Measurements from ENCODE around the gene IQCM. TPM values are rescaled to one million over a fixed set of nuclear protein-coding genes. Genes with fewer than 3 reads are reported as not detected.

The IQCM gene
- total and polyA plus RNA-seq, 2 donors (not counting 3 experiments of a cell fraction or from before 2014, with no cell fraction given) = not detected

DNA sequence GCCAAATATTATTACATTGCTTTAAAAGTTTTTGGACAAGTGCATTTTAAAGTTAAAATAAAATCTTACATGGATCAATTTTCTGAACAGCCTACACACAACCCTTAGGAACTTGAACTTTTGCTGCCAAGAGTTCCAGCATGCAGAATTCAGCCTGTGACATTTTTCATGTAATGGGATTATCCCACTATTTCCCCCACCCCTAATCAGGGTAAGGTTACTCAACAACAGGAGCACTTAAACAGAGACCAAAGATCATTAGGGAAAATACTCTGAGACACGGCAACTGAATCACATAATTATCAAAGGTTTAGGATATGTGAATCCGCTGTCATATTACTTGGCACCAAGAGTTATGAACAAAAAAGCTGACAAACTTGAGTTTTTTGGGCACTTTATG lies 47.2 kb downstream of the IQCM start:
- CTCF ChIA-PET = no interaction called here
- FAIRE-seq = no peak
- H3K27me3 ChIP-seq (ENCODE audit: control insufficient read depth in 2 of 2, insufficient read depth in 2 of 2, low read length in 2 of 2) = no peaks in the 10 kb centered on the region

More for the DNA sequence above, 47.2 kb downstream of the IQCM start:
- Histone ChIP-seq H3K9me3 (replicated peaks; ENCODE audit: control insufficient read depth, insufficient read depth, low read length) (no peaks in the 10 kb centered on the region), H3K4me2 (ENCODE audit: insufficient read depth, low read length) (no peak overlapping the region), H3K79me2 (ENCODE audit: control insufficient read depth, insufficient read depth, low read length) (no peaks in the 10 kb centered on the region), H3K4me3 (replicated peaks in 1 of 3; ENCODE audit: insufficient read depth in 1 of 3, low read depth in 1 of 3, low read length in 3 of 3) (no peak overlapping the region), H3K9me1 (replicated peaks; ENCODE audit: control insufficient read depth, extremely low read depth, insufficient read depth, low read length) (no peaks in the 10 kb centered on the region), H3K9ac (replicated peaks; ENCODE audit: extremely low read depth, insufficient read depth, low read length) (no peak overlapping the region), H4K20me1 (replicated peaks; ENCODE audit: control insufficient read depth, extremely low read depth, insufficient read depth, low read length) (no peaks in the 10 kb centered on the region), H3K4me1 (ENCODE audit: control insufficient read depth, extremely low read depth, insufficient read depth, low read length) (peaks cover 2% of the 10 kb centered on the region), H3K27ac (ENCODE audit: insufficient read depth, low read depth, low read length) (no peak overlapping the region), H2AFZ (ENCODE audit: low read depth, low read length) (no peak overlapping the region), H3K36me3 (ENCODE audit: control insufficient read depth in 2 of 2, extremely low read depth in 1 of 2, insufficient read depth in 2 of 2, low read length in 2 of 2) (no peaks in the 10 kb centered on the region)
- no TSS peak for BruUV-seq (replicated peaks)
- dilution Hi-C loops (cut with MboI; ENCODE audit: extremely low pct_ligation_motif_present, low sequenced_read_pairs) = no loop called here
- POLR2A ChIA-PET = no interaction called here
- TF ChIP-seq MAX (IDR thresholded peaks at IDR 0.05; ENCODE audit: insufficient read depth, insufficient read length) (no peak), FOS (IDR thresholded peaks at IDR 0.05; ENCODE audit: borderline replicate concordance, insufficient read depth, low read length) (no peak), CTCF (IDR thresholded peaks at IDR 0.05; ENCODE audit: extremely low read depth in 1 of 2, insufficient read depth in 1 of 2, low read depth in 1 of 2, low read length in 2 of 2) (no peak), JUN (IDR thresholded peaks at IDR 0.05; ENCODE audit: borderline replicate concordance, insufficient read depth, insufficient read length, low read depth) (no peak), POLR2A (IDR thresholded peaks at IDR 0.05; ENCODE audit: low read depth, low read length) (no peak), MYC (IDR thresholded peaks at IDR 0.05; ENCODE audit: low read depth, low read length) (no peak), EZH2 (IDR thresholded peaks at IDR 0.05; ENCODE audit: borderline replicate concordance, low read depth, low read length, severe bottlenecking) (no peak), GATA2 (IDR thresholded peaks at IDR 0.05; ENCODE audit: insufficient read depth, insufficient read length, low read depth, low read length) (no peak), POLR2AphosphoS5 (IDR thresholded peaks at IDR 0.05; ENCODE audit: insufficient read depth, low read depth, low read length) (no peak)
- no peak for DNase-seq (ENCODE audit: low read depth, low spot score)
- intact Hi-C loops (cut with micrococcal nuclease) = no loop called here
